Measurements from ENCODE around the gene RPL13. TPM values are rescaled to one million over a fixed set of nuclear protein-coding genes. Genes with fewer than 3 reads are reported as not detected.

The RPL13 gene
- total and polyA plus RNA-seq, 10 of the 15 experiments (the other 5 are each of a cell fraction or from before 2014, with no cell fraction given) = 386 to 9,428 (median 2,486) TPM

DNA sequence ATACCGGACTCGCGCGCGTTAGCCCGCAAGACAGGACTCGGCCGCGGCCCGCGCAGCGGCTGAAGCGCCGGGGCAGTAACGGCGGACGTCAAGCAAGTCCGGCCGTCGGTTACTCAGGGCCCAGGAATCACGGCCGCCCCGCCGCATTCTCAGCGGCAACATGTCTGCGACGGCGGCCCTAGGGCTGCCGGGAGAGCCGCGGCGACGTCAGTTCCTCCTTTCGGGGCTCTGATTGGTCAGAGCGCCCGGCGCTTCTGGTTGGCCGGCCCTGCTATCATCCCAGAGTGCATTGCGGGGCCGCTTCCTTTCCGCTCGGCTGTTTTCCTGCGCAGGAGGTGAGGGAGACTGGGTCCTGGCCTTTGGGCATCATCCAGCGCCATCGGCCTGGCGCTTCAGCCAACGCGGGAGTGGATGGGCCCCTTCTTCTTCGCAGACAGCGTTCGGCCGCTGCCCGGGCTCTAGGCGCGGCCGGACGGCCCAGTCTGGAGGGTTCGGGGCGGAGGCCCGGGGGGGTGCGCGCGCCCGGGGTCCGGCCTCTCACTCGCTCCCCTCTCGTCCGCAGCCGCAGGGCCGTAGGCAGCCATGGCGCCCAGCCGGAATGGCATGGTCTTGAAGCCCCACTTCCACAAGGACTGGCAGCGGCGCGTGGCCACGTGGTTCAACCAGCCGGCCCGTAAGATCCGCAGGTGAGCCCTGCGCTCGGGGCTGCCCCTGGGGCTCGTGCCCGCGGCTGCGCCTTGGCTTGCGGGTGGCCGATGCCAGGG, at the start of gene RPL13 (continued):
- TF ChIP-seq, protein P1, sequence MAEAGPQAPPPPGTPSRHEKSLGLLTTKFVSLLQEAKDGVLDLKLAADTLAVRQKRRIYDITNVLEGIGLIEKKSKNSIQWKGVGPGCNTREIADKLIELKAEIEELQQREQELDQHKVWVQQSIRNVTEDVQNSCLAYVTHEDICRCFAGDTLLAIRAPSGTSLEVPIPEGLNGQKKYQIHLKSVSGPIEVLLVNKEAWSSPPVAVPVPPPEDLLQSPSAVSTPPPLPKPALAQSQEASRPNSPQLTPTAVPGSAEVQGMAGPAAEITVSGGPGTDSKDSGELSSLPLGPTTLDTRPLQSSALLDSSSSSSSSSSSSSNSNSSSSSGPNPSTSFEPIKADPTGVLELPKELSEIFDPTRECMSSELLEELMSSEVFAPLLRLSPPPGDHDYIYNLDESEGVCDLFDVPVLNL (IDR thresholded peaks at IDR 0.05; ENCODE audit: low read depth, low read length) = no peak
- peak; percentile 56; the same call in 1 of the 2 replicates for TF ChIP-seq TARDBP (IDR thresholded peaks at IDR 0.05; ENCODE audit: borderline replicate concordance)
- TF ChIP-seq, protein P2, sequence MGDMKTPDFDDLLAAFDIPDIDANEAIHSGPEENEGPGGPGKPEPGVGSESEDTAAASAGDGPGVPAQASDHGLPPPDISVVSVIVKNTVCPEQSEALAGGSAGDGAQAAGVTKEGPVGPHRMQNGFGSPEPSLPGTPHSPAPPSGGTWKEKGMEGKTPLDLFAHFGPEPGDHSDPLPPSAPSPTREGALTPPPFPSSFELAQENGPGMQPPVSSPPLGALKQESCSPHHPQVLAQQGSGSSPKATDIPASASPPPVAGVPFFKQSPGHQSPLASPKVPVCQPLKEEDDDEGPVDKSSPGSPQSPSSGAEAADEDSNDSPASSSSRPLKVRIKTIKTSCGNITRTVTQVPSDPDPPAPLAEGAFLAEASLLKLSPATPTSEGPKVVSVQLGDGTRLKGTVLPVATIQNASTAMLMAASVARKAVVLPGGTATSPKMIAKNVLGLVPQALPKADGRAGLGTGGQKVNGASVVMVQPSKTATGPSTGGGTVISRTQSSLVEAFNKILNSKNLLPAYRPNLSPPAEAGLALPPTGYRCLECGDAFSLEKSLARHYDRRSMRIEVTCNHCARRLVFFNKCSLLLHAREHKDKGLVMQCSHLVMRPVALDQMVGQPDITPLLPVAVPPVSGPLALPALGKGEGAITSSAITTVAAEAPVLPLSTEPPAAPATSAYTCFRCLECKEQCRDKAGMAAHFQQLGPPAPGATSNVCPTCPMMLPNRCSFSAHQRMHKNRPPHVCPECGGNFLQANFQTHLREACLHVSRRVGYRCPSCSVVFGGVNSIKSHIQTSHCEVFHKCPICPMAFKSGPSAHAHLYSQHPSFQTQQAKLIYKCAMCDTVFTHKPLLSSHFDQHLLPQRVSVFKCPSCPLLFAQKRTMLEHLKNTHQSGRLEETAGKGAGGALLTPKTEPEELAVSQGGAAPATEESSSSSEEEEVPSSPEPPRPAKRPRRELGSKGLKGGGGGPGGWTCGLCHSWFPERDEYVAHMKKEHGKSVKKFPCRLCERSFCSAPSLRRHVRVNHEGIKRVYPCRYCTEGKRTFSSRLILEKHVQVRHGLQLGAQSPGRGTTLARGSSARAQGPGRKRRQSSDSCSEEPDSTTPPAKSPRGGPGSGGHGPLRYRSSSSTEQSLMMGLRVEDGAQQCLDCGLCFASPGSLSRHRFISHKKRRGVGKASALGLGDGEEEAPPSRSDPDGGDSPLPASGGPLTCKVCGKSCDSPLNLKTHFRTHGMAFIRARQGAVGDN (IDR thresholded peaks at IDR 0.05) = peak; percentile 97

DNA sequence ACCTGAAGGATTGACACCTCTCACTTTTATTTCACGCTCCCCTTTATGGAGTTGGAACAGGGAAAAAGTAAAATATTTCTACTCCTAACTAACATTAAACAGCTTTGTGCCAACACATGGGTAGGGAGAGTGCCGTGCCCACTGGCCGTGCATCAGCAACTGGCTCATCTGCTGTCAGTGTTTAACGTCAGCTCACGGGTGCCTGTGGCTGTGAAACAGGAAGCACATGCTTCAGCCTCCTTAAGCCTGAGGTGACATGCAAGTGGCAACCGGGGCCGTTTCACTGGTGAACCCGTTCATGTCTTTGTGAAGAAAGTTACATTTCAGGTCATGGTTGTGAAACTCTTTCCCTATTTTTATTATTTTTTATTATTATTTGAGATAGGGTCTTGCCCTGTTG, 49.1 kb upstream of the RPL13 start:
- SMC1A ChIA-PET (ENCODE audit: uncharacterized antibody, unreplicated experiment) = interaction anchor here (2.3 kb wide), 1 partner anchor 14 kb away, joined by 4 read pairs; no protein-coding TSS in a partner anchor
- intact Hi-C loops (cut with micrococcal nuclease; ENCODE audit: unreplicated experiment) (no loop called here), in situ Hi-C loops (cut with MboI) (no loop called here)
- Histone ChIP-seq H3K27me3 (replicated peaks in 1 of 2; ENCODE audit: control insufficient read depth in 2 of 2, insufficient read depth in 2 of 2, low read length in 1 of 2) (no peaks in the 10 kb centered on the region), H4K20me1 (ENCODE audit: control insufficient read depth, insufficient read depth) (no peaks in the 10 kb centered on the region), H3K79me2 (ENCODE audit: control insufficient read depth, insufficient read depth, low read length) (peaks cover 37% of the 10 kb centered on the region), H3K4me2 (ENCODE audit: control insufficient read depth, insufficient read depth) (no peak overlapping the region), H3K4me1 (ENCODE audit: control insufficient read depth, insufficient read depth, low read length) (peaks cover 6% of the 10 kb centered on the region; the same call in 1 of the 2 replicates), H3K36me3 (ENCODE audit: control insufficient read depth in 2 of 2, insufficient read depth in 2 of 2, low read length in 1 of 2) (peaks cover 0 to 21% of the 10 kb centered on the region in 2 experiments; a peak in 3 of 4 replicates), H3K9ac (ENCODE audit: control insufficient read depth, insufficient read depth, low read length) (no peak overlapping the region), H3K9me3 (replicated peaks; ENCODE audit: control insufficient read depth, insufficient read depth, low read length) (no peaks in the 10 kb centered on the region), H3K4me3 (no peak overlapping the region), H2AFZ (ENCODE audit: control insufficient read depth, low read depth, low read length) (no peak overlapping the region), H3K27ac (ENCODE audit: control insufficient read depth, insufficient read depth) (no peak overlapping the region)
- TF ChIP-seq BHLHE40 (IDR thresholded peaks at IDR 0.05; ENCODE audit: borderline replicate concordance in 1 of 2, low read depth in 2 of 2, low read length in 1 of 2) = peak in 1 of 2 experiments; percentile 54; a peak in 2 of 4 replicates
- TF ChIP-seq, protein P2 (IDR thresholded peaks at IDR 0.05) = peak; percentile 64; the same call in 1 of the 2 replicates
- no peak for TF ChIP-seq NFYB (IDR thresholded peaks at IDR 0.05; ENCODE audit: insufficient read depth, low read depth, low read length)
- CTCF ChIA-PET = interaction anchor here (0.8 to 1.3 kb wide), 2 partner anchors 48 to 218 kb away, joined by 3 read pairs; no protein-coding TSS in a partner anchor
- WGBS (ENCODE audit: insufficient coverage, insufficient replicate concordance, low lambda C conversion rate, missing lambda C conversion rate) = 71% methylated on average over 8 of the region's 8 CpGs
- RAD21 ChIA-PET (ENCODE audit: unreplicated experiment) = interaction anchor here (0.7 kb wide), 1 partner anchor 10 kb away, joined by 3 read pairs; no protein-coding TSS in a partner anchor
- POLR2A ChIA-PET = interaction anchor here (1.2 to 1.3 kb wide), 2 partner anchors 16 to 26 kb away, joined by 3 to 5 read pairs; no protein-coding TSS in a partner anchor
- no TSS peak for BruUV-seq (replicated peaks)
- no peak for ATAC-seq
- no peak for FAIRE-seq
- no peak for DNase-seq (ENCODE audit: low read depth, low spot score)
